ENCODE measurements around the gene GATA2. TPM values are rescaled to one million over a fixed set of nuclear protein-coding genes. Genes with fewer than 3 reads are reported as not detected.

GATA2 gene
- polyA plus RNA-seq, 4 donors, result 0.67 to 15.2 (median 1.1) TPM

DNA sequence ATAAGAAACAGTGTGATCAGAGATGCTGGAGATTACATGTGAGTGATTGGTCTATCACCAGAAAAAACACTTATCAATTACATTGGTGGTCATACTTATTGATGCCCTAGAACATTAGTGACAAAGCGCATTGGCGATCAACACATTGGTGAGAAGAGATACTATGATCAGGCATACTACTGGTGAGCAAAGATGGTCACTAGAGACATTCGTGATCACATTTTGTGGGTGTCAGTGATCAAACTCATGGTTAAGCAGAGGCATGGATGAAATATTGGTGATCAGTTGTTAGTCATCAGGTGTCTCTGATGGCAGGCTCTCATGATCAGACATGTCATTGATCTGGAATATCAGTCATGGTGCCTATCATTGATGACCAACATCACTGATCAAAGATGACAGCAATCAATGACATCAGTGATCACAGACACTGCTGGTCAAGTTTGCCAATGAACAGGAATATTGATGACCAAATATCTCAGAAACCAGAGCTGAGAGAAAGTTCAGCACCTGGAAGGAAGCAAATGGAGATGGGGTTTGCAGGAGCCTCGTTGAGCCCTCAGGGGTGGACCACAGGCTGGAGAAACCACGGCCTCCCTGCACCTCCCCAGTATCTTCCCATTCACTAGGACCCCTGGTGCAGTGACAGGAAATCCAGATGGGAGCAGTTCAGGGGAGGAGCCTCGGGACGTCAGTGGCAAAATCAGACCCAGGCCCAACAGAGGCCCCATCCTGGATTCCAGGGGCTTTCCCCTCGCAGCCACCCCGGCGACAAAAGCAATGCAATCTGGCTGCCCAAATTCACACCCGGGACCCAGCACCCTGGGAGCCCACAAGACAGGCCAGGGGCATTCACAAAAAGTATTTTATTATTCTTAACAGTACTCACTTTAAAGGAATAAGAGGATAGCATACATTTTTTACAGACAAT, 14.2 kb downstream of the GATA2 start:
- Histone ChIP-seq H3K27me3 (ENCODE audit: control insufficient read depth in 3 of 3, insufficient read depth in 3 of 3, low read length in 3 of 3) (peaks cover 0 to 92% (median 23%) of the 10 kb centered on the region in 3 donors), H3K27ac (ENCODE audit: low read depth in 1 of 3, low read length in 2 of 3) (no peak overlapping the region), H3K9me3 (ENCODE audit: control insufficient read depth in 2 of 2, insufficient read depth in 1 of 2, low read depth in 1 of 2, low read length in 1 of 2) (no peaks in the 10 kb centered on the region), H3K4me1 (ENCODE audit: control insufficient read depth in 3 of 3, insufficient read depth in 2 of 3, low read depth in 1 of 3, low read length in 2 of 3) (peaks cover 0 to 6% (median 0%) of the 10 kb centered on the region in 3 donors), H3K4me3 (ENCODE audit: low read depth in 1 of 3, low read length in 3 of 3) (no peak overlapping the region), H3K36me3 (ENCODE audit: control insufficient read depth in 3 of 3, insufficient read depth in 2 of 3, low read depth in 1 of 3, low read length in 3 of 3) (no peaks in the 10 kb centered on the region)
- WGBS, 3 donors, result 61 to 68% (median 62%) methylated on average over 11 of the region's 11 CpGs
- DNase-seq (no peak), FAIRE-seq (no peak)

DNA sequence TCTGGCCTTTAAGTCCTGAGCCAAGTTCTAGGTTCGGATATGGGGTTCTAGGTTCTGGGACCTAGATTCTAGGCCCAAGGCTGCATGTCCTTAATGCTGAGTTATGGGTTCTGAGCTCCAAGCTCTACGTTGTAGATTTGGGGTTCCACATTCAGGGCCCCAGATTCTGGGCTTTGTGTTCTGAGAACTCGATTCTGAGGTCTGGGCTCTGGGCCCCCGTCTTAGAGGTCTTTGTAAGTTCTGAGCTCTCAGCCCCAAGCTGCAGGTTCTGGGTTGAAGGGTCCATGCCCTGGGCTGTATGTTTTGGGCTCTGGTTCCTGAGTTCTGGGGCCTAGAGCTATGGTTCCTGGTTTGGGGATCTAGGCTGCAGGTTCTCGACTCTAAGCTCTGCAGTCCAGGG, 16.3 kb downstream of the GATA2 start:
- WGBS, 3 donors, result 79 to 83% (median 83%) methylated on average over 5 of the region's 5 CpGs
- peaks cover 3 to 91% (median 16%) of the 10 kb centered on the region in 3 donors for H3K27me3 ChIP-seq (ENCODE audit: control insufficient read depth in 3 of 3, insufficient read depth in 3 of 3, low read length in 3 of 3)
- H3K9me3 ChIP-seq (ENCODE audit: control insufficient read depth in 2 of 2, insufficient read depth in 1 of 2, low read depth in 1 of 2, low read length in 1 of 2), result no peaks in the 10 kb centered on the region
- H3K36me3 ChIP-seq (ENCODE audit: control insufficient read depth in 3 of 3, insufficient read depth in 2 of 3, low read depth in 1 of 3, low read length in 3 of 3), result no peaks in the 10 kb centered on the region
- no peak overlapping the region for H3K27ac ChIP-seq (ENCODE audit: low read depth in 1 of 3, low read length in 2 of 3)
- FAIRE-seq, result no peak
- no peaks in the 10 kb centered on the region for H3K4me1 ChIP-seq (ENCODE audit: control insufficient read depth in 3 of 3, insufficient read depth in 2 of 3, low read depth in 1 of 3, low read length in 2 of 3)
- H3K4me3 ChIP-seq (ENCODE audit: low read depth in 1 of 3, low read length in 3 of 3), result no peak overlapping the region
- no peak for DNase-seq

DNA sequence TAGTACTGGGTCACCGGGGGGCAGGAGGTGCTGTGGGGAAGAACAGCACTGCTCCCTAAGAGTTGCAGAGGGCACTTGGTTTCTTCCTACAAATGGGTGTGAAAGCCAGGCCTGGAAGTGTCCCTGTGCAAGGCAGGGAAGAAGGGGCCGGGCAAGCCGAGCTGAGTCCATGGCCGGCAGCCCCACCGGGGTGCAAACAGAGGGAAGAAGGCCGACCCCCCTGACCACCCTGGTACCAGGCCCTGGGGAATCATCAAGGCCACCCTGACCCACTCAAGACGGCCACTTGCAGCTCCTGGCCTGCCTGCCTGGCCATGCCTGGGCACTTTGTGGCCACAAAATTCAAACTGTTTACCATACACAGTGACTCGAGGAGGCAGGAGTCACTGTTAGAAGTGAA, 17.6 kb downstream of the GATA2 start:
- H3K36me3 ChIP-seq (ENCODE audit: control insufficient read depth in 3 of 3, insufficient read depth in 2 of 3, low read depth in 1 of 3, low read length in 3 of 3), result no peaks in the 10 kb centered on the region
- WGBS, 3 donors, result 70 to 82% (median 81%) methylated on average over 8 of the region's 8 CpGs
- H3K27ac ChIP-seq (ENCODE audit: low read depth in 1 of 3, low read length in 2 of 3), result no peak overlapping the region
- H3K4me1 ChIP-seq (ENCODE audit: control insufficient read depth in 3 of 3, insufficient read depth in 2 of 3, low read depth in 1 of 3, low read length in 2 of 3), result no peaks in the 10 kb centered on the region
- DNase-seq, result no peak
- no peak overlapping the region for H3K4me3 ChIP-seq (ENCODE audit: low read depth in 1 of 3, low read length in 3 of 3)
- FAIRE-seq, result no peak
- H3K27me3 ChIP-seq (ENCODE audit: control insufficient read depth in 3 of 3, insufficient read depth in 3 of 3, low read length in 3 of 3), result peaks cover 3 to 85% (median 10%) of the 10 kb centered on the region in 3 donors
- no peaks in the 10 kb centered on the region for H3K9me3 ChIP-seq (ENCODE audit: control insufficient read depth in 2 of 2, insufficient read depth in 1 of 2, low read depth in 1 of 2, low read length in 1 of 2)

DNA sequence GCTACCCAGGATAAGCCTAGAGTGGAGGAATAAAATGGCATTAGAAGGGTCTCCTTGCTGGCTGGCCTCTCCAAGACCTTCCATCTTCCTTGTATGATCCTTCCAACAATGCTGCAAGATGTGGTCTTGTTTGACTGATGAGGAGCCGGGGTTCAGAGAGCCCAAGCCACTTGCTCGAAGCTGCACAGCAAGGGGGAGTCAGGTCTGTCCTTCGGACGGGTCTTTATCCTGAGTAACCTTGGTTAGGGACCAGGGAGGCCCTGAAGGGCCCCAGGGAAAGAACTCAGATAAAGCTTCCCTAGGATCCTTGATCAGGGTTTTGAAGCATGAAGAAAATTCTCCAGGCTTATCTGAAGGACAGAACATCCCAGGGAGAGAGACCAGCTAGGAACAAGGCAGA, 19.3 kb downstream of the GATA2 start:
- Histone ChIP-seq H3K27me3 (ENCODE audit: control insufficient read depth in 3 of 3, insufficient read depth in 3 of 3, low read length in 3 of 3) (peaks cover 3 to 69% (median 10%) of the 10 kb centered on the region in 3 donors), H3K36me3 (ENCODE audit: control insufficient read depth in 3 of 3, insufficient read depth in 2 of 3, low read depth in 1 of 3, low read length in 3 of 3) (no peaks in the 10 kb centered on the region), H3K9me3 (ENCODE audit: control insufficient read depth in 2 of 2, insufficient read depth in 1 of 2, low read depth in 1 of 2, low read length in 1 of 2) (no peaks in the 10 kb centered on the region), H3K4me3 (ENCODE audit: low read depth in 1 of 3, low read length in 3 of 3) (no peak overlapping the region), H3K4me1 (ENCODE audit: control insufficient read depth in 3 of 3, insufficient read depth in 2 of 3, low read depth in 1 of 3, low read length in 2 of 3) (no peaks in the 10 kb centered on the region), H3K27ac (ENCODE audit: low read depth in 1 of 3, low read length in 2 of 3) (no peak overlapping the region)
- no peak for DNase-seq
- no peak for FAIRE-seq
- 36 to 52% (median 48%) methylated on average over 4 of the region's 4 CpGs for WGBS, 3 donors

DNA sequence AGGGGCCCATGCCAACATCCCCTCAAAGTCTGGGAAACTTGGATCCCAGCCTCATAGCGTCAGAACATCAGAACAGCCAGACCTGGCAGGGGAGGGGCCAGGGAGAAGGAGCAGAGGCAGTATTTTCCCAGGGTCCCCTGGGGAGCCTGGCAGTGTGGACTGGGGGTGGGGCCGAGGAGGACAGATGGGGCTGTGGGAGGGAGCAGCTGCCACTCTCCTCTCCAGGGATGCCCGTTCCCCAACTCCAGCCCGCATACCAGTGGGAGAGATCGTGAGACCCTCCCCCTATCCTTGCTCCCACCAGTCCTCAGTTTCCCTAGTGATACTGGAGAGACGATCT, 19.9 kb downstream of the GATA2 start:
- DNase-seq (no peak), FAIRE-seq (no peak)
- 34 to 42% (median 35%) methylated on average over 5 to 6 of the region's 6 CpGs for WGBS, 3 donors
- H3K36me3 ChIP-seq (ENCODE audit: control insufficient read depth in 3 of 3, insufficient read depth in 2 of 3, low read depth in 1 of 3, low read length in 3 of 3), result no peaks in the 10 kb centered on the region
- H3K4me3 ChIP-seq (ENCODE audit: low read depth in 1 of 3, low read length in 3 of 3), result no peak overlapping the region
- H3K9me3 ChIP-seq (ENCODE audit: control insufficient read depth in 2 of 2, insufficient read depth in 1 of 2, low read depth in 1 of 2, low read length in 1 of 2), result no peaks in the 10 kb centered on the region
- no peak overlapping the region for H3K27ac ChIP-seq (ENCODE audit: low read depth in 1 of 3, low read length in 2 of 3)
- peaks cover 3 to 66% (median 10%) of the 10 kb centered on the region in 3 donors for H3K27me3 ChIP-seq (ENCODE audit: control insufficient read depth in 3 of 3, insufficient read depth in 3 of 3, low read length in 3 of 3)
- H3K4me1 ChIP-seq (ENCODE audit: control insufficient read depth in 3 of 3, insufficient read depth in 2 of 3, low read depth in 1 of 3, low read length in 2 of 3), result no peaks in the 10 kb centered on the region

DNA sequence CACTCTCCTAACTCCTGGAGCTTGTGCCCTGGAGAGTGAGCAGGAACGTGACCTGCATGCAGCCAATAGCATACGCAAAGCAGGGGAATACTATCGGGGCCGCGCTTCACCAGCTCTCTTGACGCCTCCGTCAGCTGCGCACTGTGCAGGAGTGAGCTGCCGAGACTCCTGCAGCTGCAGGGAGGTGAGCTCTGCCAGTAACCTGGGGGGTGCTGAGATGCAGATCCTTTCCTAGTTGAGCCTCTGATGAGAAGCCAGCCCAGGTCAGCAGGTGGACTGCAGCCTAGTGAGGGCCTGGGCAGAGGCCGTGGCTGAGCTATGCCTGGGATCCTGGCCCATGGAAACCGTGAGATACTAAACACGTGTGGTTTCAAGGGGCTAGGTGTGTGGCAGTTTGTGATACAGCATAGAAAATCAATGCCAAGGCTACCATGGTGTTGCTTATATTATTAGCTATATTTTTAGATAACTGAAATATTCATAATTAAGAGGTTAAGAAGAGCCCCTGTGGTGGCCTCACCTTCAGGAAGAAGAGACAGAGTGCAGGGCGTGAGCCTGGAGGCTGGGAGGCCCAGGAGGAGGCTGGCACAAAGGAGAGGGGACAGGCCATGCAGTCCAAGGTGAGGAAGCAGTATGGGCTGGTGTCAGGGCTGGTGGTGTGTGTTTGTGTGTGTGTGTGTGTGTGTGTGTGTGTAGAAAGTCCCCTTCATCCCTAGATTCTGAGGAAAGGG, 20.4 kb downstream of the GATA2 start:
- Histone ChIP-seq H3K4me3 (ENCODE audit: low read depth in 1 of 3, low read length in 3 of 3) (no peak overlapping the region), H3K27me3 (ENCODE audit: control insufficient read depth in 3 of 3, insufficient read depth in 3 of 3, low read length in 3 of 3) (peaks cover 3 to 61% (median 7%) of the 10 kb centered on the region in 3 donors), H3K9me3 (ENCODE audit: control insufficient read depth in 2 of 2, insufficient read depth in 1 of 2, low read depth in 1 of 2, low read length in 1 of 2) (no peaks in the 10 kb centered on the region), H3K27ac (ENCODE audit: low read depth in 1 of 3, low read length in 2 of 3) (no peak overlapping the region), H3K36me3 (ENCODE audit: control insufficient read depth in 3 of 3, insufficient read depth in 2 of 3, low read depth in 1 of 3, low read length in 3 of 3) (no peaks in the 10 kb centered on the region), H3K4me1 (ENCODE audit: control insufficient read depth in 3 of 3, insufficient read depth in 2 of 3, low read depth in 1 of 3, low read length in 2 of 3) (no peaks in the 10 kb centered on the region)
- 50 to 70% (median 62%) methylated on average over 13 of the region's 13 CpGs for WGBS, 3 donors
- DNase-seq (no peak), FAIRE-seq (no peak)

DNA sequence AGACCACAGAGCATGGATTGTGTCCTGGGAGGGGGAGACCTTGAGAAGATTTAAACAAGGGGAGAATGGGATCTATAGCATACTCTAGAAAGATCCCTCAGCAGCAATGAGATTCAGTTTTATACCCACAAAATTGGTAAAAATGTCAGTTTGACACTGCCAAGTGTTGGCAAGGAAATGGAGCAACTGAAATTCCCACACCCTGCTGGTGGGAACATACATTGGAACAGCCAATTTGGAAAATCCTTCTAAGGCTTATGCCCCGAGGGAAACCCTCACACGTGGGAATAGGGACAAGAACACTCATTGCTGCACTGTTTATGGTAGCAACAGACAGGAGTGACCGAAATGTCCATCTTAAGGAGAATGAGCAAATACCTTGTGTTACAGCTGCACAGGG, 21.3 kb downstream of the GATA2 start:
- Histone ChIP-seq H3K36me3 (ENCODE audit: control insufficient read depth in 3 of 3, insufficient read depth in 2 of 3, low read depth in 1 of 3, low read length in 3 of 3) (no peaks in the 10 kb centered on the region), H3K27ac (ENCODE audit: low read depth in 1 of 3, low read length in 2 of 3) (no peak overlapping the region), H3K4me1 (ENCODE audit: control insufficient read depth in 3 of 3, insufficient read depth in 2 of 3, low read depth in 1 of 3, low read length in 2 of 3) (no peaks in the 10 kb centered on the region), H3K4me3 (ENCODE audit: low read depth in 1 of 3, low read length in 3 of 3) (no peak overlapping the region), H3K9me3 (ENCODE audit: control insufficient read depth in 2 of 2, insufficient read depth in 1 of 2, low read depth in 1 of 2, low read length in 1 of 2) (no peaks in the 10 kb centered on the region), H3K27me3 (ENCODE audit: control insufficient read depth in 3 of 3, insufficient read depth in 3 of 3, low read length in 3 of 3) (peaks cover 3 to 55% (median 7%) of the 10 kb centered on the region in 3 donors)
- no peak for FAIRE-seq
- WGBS, 3 donors, result 80 to 85% (median 83%) methylated on average over 3 of the region's 3 CpGs
- DNase-seq, result no peak

DNA sequence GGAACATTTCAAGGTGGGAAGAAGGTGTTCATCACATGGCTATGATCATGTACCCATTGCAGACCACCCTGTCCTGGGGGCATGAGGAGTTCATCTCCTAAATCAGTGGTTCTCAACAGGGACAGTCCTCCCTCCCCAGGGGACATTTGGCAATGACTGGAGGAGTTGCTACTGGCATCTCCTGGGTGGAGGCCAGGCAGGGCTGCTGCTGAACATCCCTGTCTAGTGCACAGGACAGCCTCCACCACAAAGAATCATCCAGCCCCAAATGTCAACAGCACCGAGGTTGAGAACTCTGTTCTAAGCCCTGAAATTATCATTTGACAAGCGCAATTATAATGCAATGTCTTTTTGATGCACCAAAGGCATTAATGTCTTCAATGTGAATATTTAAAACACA, 21.9 kb downstream of the GATA2 start:
- DNase-seq (no peak), FAIRE-seq (no peak)
- no peaks in the 10 kb centered on the region for H3K4me1 ChIP-seq (ENCODE audit: control insufficient read depth in 3 of 3, insufficient read depth in 2 of 3, low read depth in 1 of 3, low read length in 2 of 3)
- no peaks in the 10 kb centered on the region for H3K9me3 ChIP-seq (ENCODE audit: control insufficient read depth in 2 of 2, insufficient read depth in 1 of 2, low read depth in 1 of 2, low read length in 1 of 2)
- H3K27ac ChIP-seq (ENCODE audit: low read depth in 1 of 3, low read length in 2 of 3), result no peak overlapping the region
- H3K27me3 ChIP-seq (ENCODE audit: control insufficient read depth in 3 of 3, insufficient read depth in 3 of 3, low read length in 3 of 3), result peaks cover 3 to 49% (median 7%) of the 10 kb centered on the region in 3 donors
- H3K36me3 ChIP-seq (ENCODE audit: control insufficient read depth in 3 of 3, insufficient read depth in 2 of 3, low read depth in 1 of 3, low read length in 3 of 3), result no peaks in the 10 kb centered on the region
- no peak overlapping the region for H3K4me3 ChIP-seq (ENCODE audit: low read depth in 1 of 3, low read length in 3 of 3)
- WGBS, 3 donors, result 60 to 77% (median 70%) methylated on average over 2 of the region's 2 CpGs
